CD1c-positive myeloid dendritic cell (primary cell): ENCODE results near the gene ZSWIM5.
"Not testable (repeated sequence)": the region's sequence is repeated elsewhere in the genome, so short reads cannot be mapped to it uniquely, and the experiment has no call there.

Experiments
- DNase-seq: peaks from one replicate; pipeline ENCODE4 v3.0.0-alpha.2; 2016; ENCODE audit errors: extremely low spot score

Gene ZSWIM5

DNA sequence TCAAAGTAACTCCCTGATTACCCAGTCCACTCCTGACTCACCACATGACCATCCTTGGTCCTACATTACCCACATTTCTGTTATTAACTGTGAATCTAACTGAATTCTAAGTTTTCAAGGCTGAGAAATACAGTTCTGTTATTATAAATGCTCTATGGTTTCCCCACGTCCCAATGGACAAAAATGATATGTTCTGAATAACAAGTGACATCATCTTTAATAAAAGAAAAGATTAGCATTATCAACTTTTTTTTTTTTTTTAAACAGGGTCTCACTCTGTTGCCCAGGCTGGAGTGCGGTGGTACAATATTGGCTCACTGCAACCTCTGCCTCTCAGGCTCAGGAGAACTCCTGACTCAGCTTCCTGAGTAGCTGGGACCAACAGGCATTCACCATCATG is 59.6 kb downstream of the ZSWIM5 start:
- no peak for DNase-seq

DNA sequence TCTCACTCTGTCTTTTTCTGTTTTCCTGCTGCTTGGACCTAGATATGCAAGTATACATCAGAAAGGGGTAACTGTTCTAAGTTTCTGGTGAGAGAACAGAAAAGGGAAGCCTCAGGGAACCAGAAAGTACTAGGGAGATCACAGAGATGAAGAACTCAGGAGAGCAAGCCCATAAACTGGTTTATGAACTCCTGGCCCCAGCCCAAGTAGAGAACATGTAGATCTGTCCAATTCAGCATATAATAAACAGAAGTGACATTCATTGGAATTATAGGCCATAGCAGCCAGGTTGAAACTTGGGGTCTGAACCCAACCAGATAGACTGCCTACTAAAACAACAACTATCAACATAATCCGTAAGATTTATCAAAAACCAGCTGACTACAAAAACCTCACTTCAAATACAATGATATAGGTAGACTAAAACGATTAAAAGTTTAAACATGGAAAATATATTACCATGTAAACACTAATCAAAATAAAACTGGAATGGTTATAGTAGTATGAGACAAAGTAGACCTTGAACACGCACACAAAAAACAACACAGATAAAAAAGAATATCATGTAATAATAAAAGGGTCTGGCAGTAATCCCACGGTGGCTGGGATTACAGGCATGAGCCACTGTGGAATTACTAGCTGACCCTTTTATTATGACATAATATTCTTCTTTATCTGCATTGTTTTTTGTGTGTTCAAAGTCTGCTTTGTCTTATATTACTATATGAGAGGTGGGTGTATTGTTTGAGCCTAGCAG is 65.0 kb downstream of the ZSWIM5 start:
- no peak for DNase-seq

DNA sequence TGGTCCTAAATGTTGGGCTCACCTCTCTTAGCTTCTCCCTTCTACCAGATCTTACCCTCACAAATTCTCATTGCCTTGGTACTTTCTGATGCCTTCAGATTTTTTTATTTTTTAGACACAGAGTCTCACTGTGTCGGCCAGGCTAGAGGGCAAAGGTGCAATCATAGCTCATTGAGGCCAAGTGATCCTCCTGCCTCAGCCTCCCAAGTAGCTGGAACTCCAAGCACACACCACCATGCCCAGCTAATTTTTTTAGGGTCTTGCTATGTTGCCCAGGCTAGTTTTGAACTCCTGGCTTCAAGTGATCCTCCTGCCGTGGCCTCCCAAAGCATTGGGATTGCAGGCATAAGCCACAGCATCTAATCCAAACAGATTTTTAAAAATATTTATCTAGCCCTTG is 69.4 kb downstream of the ZSWIM5 start:
- no peak for DNase-seq

DNA sequence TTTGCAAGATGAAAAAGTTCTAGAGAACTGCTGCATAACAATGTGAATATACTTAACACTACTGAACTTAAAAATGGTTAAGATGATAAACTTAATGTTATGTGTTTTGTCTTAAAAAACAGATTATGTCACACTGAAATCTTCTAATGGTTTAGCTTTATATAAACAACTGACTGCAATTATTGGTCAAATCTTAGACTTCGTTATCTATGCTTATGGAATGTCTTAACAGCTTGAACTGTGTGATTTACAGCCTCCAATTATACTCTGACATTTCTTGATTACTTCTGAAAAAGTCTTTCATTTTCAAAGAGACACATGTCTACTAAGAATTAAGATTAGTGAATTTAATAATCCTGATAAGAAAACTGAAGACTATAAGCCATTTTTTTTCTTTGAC is 71.1 kb downstream of the ZSWIM5 start:
- DNase-seq: no peak

DNA sequence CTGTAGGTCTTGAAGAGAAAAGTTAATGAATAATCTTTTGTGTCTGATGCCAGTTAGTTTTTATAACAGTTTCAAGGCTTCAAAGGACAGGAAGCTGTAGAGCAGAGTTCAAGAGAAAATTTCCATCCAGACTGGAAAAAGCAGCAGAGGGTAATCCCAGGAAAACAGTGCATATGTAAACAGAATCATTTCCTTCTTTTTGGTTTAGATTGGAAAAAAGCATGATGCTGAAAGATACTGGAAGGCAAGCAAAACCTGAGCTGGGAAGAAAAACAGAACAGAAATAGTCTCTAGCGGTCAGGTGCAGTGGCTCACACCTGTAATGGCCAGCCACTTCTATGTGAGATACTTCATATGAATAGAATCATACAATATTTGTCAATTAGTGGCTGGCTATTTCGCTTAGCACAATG is 71.9 kb downstream of the ZSWIM5 start:
- DNase-seq: no peak

DNA sequence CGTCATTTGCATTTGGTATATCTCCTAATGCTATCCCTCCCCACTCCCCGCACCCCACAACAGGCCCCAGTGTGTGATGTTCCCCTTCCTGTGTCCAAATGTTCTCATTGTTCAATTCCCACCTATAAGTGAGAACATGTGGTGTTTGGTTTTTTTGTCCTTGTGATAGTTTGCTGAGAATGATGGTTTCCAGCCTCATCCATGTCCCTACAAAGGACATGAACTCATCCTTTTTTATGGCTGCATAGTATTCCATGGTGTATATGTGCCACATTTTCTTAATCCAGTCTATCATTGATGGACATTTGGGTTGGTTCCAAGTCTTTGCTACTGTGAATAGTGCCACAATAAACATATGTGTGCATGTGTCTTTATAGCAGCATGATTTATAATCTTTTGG is 73.7 kb downstream of the ZSWIM5 start:
- not testable (repeated sequence) for DNase-seq

DNA sequence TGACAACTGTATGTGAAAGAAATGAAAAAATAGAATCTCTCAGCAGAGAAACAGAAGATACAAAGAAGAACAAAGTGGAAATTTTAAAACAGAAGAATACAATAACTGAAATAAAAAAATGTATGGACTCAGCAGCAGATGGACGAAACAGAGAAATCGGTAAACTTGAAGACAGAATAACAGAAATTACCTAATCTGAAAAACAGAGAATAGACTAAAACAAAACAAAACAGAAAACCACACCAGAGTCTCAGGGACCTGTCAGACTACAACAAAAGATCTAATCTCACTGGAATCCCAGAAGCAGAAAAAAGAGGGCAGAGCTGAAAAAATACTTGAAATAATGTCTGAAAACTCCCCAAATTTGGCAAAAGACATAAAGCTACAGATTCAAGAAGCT is 83.0 kb downstream of the ZSWIM5 start:
- no peak for DNase-seq

DNA sequence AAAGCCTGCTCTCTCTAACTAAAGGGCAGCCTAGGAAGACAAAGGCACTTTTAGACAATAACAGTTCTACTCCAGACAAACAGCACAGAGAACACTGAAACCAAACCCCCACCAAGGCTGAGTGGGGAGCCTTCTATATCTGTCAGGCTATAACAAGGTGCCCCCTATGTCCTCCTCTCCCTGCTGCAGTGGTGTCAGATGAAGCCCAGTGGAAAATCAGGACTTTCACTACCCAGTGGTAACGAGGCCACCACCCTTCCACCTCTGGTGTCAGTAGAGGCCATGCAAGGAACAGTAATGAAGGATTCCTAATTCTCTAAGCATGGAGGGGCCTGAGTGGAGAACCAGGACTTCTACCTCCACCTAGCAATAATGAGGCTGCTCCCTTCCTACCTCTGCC is 83.7 kb downstream of the ZSWIM5 start:
- DNase-seq: no peak

DNA sequence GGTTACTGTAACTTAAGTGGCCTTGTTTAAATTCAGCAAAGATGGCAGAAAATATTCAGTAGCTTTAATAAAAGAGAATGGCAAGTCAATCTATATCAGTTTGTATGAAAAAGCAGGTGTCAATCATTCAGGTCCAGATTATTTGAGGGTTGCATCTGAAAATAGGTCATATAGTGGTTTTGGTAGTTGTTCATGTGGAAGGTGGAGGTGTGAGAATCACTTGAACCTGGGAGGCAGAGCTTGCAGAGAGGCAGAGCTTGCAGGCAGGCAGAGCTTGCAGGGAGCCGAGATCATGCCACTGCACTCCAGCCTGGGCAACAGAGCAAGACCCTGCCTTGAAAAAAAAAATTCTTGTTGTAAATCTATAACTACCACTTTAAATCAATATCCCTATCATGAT is 88.6 kb downstream of the ZSWIM5 start:
- no peak for DNase-seq

DNA sequence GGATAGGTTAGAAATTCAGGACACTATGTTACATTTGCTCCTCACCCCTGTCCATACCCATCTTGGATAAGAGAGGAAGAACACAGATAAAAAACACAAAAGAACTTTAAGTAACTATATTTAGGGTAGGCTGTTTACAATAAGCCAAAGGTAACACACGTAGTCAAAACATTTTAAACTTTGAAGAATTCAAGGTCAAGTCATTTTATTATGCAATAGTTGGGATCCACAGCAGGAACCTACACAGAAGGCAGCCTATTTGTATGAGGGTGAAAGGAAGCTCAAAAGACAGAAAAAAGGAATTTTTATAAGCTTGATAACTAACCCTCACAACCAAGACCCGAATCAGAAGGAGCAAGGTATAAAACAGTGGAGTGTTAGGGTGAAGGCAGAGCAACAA is 89.6 kb downstream of the ZSWIM5 start:
- no peak for DNase-seq

DNA sequence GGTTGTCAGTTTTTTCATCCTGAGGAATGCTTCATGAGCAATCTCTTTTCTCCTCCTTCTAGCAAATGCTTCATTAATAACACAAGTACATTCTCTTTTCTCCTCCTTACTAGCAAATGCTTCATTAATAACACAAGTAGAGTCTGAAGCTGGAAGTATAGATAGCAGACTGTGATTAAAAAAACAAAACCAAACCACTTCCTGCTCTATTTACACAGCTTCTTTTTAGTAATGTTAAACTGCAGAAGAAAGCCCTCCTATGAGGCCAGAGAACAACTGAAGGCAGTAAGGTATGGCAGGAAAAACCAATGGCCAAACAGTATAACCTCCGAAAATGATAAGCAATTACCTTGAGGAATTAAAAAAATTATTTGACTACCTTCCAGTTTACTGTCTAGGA is 90.1 kb downstream of the ZSWIM5 start:
- DNase-seq: no peak

DNA sequence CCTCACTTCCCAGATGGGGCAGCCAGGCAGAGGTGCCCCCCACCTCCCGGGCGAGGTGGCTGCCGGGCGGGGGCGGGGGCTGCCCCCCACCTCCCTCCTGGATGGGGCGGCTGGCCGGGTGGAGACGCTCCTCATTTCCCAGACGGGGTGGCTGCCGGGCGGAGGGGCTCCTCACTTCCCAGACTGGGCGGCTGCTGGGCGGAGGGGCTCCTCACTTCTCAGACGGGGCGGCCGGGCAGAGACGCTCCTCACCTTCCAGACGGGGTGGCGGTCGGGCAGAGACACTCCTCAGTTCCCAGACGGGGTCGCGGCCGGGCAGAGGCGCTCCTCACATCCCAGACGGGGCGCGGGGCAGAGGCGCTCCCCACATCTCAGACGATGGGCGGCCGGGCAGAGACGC is 91.2 kb downstream of the ZSWIM5 start:
- DNase-seq: not testable (repeated sequence)

DNA sequence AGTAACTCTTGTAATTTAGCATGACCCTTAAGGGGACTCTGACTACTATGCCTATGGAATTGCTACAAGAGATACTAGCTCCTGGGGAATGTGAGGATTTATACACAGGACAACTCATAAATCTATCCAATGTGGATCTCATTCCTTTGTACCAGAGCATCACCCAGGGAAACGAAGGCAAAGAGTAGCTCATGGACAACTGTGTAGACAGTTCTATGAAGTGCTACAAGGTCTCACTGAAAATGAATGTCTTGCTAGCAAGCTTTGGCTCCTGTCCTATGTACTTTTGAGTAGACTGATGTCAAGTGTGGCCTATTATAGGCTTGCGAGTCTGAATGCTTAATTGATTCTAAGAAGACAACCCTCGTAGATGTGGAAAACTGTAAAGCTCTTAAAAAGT is 93.7 kb downstream of the ZSWIM5 start:
- DNase-seq: no peak

DNA sequence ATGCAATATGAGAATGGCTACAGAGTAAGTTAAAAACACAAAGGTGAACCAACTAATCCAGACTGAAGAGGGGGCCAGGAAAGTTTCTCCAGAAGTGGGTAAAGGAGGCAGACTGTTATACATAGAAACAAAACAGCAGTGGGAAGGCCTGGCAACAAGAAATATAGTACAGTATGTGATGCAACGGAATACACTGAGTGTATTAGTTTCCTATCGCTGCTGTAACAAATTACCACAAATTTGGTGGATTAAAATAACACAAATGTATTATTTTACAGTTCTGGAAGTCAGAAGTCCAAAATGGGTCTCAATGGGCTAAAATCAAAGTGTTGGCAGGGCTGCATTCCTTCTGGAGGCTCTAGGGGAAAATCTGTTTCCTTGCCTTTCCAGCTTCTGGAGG is 95.2 kb downstream of the ZSWIM5 start:
- no peak for DNase-seq

DNA sequence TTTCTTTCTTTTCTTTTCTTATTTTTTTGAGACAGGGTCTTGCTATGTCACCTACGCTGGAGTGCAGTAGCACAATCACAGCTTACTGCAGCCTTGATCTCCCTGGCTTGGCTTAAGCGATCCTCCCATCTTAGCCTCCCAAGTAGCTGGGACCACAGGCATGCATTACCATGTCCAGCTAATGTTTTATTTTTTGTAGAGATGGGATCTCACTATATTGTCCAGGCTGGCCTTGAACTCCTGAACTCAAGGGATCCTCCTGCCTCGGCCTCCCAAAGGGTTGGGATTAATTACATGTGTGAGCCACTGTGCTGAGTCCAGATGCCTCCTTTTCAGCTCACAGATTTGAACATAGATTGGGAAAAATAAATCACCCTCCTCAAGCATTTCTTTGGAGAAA is 98.6 kb downstream of the ZSWIM5 start:
- DNase-seq: no peak

DNA sequence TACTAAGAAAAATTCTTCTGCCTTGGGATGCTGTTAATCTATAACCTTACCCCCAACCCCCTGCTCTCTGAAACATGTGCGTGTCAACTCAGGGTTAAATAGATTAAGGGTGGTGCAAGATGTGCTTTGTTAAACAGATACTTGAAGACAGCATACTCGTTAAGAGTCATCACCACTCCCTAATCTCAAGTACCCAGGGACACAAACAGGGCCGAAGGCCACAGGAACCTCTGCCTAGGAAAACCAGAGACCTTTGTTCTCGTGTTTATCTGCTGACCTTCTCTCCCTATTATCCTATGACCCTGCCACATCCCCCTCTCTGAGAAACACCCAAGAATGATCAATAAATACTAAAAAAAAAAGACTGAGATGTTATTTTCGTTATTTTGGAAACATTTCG is 99.5 kb downstream of the ZSWIM5 start:
- DNase-seq: not testable (repeated sequence)

DNA sequence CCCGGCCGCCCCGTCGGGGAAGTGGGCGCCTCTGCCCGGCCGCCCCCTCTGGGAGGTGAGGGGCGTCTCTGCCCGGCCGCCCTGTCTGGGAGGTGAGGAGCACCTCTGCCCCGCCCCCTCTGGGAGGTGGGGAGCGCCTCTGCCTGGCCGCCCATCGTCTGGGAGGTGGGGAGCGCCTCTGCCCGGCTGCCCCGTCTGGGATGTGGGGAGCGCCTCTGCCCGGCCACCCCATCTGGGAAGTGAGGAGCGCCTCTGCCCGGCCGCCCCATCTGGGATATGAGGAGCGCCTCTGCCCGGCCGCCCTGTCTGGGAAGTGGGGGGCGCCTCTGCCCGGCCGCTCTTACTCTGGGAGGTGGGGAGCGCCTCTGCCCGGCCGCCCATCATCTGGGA is 100.3 kb downstream of the ZSWIM5 start:
- not testable (repeated sequence) for DNase-seq

DNA sequence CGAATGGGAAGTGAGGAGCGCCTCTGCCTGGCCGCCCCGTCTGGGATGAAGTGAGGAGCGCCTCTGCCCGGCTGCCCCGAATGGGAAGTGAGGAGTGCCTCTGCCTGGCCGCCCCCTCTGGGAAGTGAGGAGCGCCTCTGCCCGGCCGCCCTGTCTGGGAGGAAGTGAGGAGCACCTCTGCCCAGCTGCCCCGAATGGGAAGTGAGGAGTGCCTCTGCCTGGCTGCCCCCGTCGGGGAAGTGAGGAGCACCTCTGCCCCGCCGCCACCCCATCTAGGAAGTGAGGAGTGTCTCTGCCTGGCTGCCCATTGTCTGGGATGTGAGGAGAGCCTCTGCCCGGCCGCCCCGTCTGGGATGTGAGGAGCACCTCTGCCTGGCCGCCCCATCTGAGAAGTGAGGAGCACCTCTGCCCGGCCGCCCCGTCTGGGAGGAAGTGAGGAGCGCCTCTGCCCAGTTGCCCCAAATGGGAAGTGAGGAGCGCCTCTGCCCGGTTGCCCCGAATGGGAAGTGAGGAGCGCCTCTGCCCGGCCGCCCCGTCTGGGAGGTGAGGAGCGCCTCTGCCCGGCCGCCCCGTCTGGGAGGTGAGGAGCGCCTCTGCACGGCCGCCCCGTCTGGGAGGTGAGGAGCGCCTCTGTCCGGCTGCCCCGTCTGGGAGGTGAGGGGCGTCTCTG is 100.8 kb downstream of the ZSWIM5 start:
- DNase-seq: not testable (repeated sequence)

DNA sequence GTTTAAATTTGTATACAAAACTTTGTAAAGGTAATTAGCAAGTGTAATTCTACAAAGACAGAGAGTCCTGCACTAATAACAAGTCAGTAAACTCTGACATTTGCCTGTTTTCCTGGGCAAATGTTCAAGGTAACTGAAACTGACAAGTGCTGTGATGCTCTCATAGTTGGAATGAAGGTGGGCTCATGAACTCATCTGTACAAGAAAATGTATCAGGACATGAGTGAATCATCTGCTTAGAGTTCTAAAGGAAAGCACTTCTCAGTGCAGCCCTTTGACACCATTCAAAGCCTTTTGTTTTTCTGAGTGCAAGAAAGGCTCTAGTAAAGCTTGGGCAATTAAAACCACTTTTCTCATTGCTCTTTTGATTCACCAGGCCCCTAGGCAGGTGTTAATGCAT is 102.9 kb downstream of the ZSWIM5 start:
- no peak for DNase-seq

DNA sequence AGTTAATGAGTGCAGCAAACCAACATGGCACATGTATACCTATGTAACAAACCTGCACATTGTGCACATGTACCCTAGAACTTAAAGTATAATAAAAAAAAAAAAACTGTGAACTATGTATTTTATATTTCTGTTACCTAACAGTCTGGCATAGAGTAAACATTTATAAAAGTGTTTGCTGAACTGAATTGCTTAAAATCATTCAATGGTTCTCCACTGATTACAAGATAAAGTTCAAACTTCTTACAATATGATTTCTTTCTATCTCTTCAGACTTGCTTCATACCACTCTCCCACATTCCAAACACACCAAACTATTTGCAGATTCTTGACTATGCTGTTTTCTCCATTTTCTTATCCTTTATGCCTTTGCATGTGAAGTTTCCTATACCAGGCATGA is 104.5 kb downstream of the ZSWIM5 start:
- no peak for DNase-seq

DNA sequence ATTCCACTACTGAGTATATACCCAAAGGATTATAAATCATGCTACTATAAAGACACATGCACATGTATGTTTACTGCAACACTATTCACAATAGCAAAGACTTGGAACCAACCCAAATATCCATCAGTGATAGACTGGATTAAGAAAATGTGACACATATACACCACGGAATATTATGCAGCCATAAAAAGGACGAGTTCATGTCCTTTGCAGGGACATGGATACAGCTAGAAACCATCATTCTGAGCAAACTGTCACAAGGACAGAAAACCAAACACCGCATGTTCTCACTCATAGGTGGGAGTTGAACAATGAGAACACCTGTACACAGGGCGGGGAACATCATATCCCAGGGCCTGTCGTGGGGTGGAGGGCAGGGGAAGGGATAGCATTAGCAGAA is 104.9 kb downstream of the ZSWIM5 start:
- DNase-seq: not testable (repeated sequence)

DNA sequence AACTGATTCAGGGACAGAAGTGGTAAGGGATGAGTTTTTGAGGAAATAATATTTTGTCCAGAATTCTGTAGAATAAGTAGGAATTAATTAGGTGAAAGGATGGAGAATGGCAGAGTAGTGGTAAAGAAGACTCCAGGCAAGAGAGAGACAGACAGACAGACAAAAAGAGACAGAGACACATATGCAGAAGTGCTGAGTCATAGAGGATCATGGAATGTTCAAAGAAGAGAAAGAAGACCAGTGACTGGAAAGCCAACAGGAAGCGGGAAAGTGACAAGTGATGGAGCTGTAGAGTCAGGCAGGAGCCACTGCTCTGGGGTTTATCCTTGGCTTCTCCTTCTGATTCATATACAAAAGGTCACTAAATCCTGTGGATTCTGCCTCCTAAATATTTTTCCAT is 108.5 kb downstream of the ZSWIM5 start:
- DNase-seq: no peak

DNA sequence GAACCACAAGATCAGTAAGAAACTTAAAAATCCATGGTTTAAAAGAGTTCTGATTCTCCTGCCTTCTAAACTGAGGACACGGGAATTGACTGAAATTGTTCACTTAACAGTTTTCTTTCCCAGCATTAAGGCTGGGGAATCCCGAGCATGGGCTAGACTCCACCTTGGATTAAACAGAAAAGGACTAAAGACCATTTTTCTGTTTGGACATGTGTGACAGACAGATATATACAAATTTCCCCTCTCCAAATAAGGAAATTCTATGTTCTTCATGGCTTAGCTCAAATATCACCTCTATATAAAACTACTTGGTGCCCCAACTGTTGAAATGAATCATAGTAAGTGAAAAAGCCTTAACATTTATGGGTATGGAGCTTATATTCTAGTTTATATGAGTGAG is 109.3 kb downstream of the ZSWIM5 start:
- DNase-seq: no peak

DNA sequence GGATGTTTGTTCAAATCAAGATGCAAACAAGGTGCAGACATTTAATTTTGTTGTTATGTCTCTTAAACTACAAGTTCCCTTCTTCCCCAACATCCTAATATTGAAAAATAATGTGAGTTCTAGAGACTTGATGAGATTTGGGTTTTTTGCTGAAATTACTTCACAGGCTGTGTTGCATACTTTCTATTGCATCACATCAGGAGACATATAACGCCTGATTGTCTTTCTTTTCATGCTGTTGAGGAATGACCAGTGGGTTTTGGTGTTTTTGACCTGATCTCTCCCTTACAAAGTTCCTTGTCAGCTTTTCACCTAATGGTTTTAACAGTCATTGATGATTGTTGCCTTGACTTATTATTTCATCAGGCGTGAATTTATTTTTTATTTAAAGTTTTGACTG is 111.0 kb downstream of the ZSWIM5 start:
- no peak for DNase-seq
